ENCODE results near the gene HTT. TPM values are rescaled to one million over a fixed set of nuclear protein-coding genes. Genes with fewer than 3 reads are reported as not detected.
A peak's percentile ranks its signal among the peaks of the same experiment; 100 is the strongest.

HTT gene
- total RNA-seq, 6 experiments from 2014 or later: 25.5 to 37.8 (median 30.3) TPM

DNA sequence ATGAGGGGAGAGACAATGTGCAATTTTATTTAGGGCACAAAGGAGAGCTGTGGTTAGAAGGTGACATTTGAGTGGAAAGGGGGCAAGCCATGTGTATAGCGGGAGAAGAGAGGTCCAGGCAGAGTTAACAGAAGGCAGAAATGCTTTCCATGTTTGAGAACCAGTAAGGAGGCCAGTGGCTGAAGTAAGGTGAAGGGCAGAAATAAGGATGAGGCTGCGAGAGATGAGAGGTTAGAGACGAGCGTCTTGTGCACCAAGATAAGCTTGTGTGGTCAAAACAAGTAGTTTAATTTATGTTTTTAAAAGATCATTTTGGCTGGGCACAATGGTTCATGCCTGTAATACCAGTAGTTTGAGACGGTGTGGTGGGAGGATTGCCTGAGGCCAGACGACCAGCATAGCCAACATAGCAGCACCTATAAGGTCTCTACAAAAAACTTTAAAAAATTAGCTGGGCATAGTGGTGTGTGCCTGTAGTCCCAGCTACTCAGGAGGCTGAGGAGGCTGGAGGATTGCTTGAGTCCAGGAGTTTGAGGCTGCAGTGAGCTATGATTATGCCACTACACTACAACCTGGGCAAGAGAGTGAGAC lies 8.5 kb downstream of the HTT start:
- DNase-seq: no peak
- Histone ChIP-seq H3K27ac (no peak overlapping the region), H3K4me1 (peaks cover 0 to 24% (median 4%) of the 10 kb centered on the region in 4 donors), H3K9me3 (no peaks in the 10 kb centered on the region), H3K36me3 (no peaks in the 10 kb centered on the region), H3K4me3 (no peak overlapping the region), H3K27me3 (no peaks in the 10 kb centered on the region)
- TF ChIP-seq POLR2A (IDR thresholded peaks at IDR 0.05): no peak
- TF ChIP-seq, protein P1, sequence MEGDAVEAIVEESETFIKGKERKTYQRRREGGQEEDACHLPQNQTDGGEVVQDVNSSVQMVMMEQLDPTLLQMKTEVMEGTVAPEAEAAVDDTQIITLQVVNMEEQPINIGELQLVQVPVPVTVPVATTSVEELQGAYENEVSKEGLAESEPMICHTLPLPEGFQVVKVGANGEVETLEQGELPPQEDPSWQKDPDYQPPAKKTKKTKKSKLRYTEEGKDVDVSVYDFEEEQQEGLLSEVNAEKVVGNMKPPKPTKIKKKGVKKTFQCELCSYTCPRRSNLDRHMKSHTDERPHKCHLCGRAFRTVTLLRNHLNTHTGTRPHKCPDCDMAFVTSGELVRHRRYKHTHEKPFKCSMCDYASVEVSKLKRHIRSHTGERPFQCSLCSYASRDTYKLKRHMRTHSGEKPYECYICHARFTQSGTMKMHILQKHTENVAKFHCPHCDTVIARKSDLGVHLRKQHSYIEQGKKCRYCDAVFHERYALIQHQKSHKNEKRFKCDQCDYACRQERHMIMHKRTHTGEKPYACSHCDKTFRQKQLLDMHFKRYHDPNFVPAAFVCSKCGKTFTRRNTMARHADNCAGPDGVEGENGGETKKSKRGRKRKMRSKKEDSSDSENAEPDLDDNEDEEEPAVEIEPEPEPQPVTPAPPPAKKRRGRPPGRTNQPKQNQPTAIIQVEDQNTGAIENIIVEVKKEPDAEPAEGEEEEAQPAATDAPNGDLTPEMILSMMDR (IDR thresholded peaks at IDR 0.05): no peak
- no peak for ATAC-seq
- 81% methylated on average over 6 of the region's 6 CpGs for WGBS (ENCODE audit: insufficient coverage, low coverage, low lambda C conversion rate, missing lambda C conversion rate)
- intact Hi-C loops (cut with DNase I): no loop called here

DNA sequence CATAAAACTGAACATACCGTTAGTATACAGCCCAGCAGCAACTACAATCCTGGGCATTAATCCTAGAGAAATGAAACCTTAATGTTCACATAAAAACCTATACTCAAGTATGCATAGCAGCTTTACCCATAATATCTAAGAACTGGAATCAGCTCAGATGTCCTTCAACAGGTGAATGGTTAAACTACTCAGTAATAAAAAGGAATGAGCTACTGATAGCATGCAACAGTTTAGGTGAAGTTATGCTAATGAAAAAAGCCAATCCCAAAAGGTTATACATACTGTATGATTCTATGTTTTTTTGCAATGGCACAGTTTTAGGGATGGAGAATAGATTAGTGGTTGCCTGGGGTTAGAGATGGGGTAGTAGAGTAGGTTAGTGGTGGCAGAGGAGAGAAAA lies 9.3 kb downstream of the HTT start:
- intact Hi-C loops (cut with DNase I): no loop called here
- Histone ChIP-seq H3K9me3 (no peaks in the 10 kb centered on the region), H3K36me3 (no peaks in the 10 kb centered on the region), H3K4me3 (no peak overlapping the region), H3K27me3 (no peaks in the 10 kb centered on the region), H3K4me1 (peaks cover 0 to 23% (median 4%) of the 10 kb centered on the region in 4 donors), H3K27ac (no peak overlapping the region)
- DNase-seq (no peak), ATAC-seq (no peak)
- TF ChIP-seq, protein P1 (IDR thresholded peaks at IDR 0.05): no peak
- no peak for TF ChIP-seq POLR2A (IDR thresholded peaks at IDR 0.05)
- 9% methylated on average over 1 of the region's 1 CpG for WGBS (ENCODE audit: insufficient coverage, low coverage, low lambda C conversion rate, missing lambda C conversion rate)

DNA sequence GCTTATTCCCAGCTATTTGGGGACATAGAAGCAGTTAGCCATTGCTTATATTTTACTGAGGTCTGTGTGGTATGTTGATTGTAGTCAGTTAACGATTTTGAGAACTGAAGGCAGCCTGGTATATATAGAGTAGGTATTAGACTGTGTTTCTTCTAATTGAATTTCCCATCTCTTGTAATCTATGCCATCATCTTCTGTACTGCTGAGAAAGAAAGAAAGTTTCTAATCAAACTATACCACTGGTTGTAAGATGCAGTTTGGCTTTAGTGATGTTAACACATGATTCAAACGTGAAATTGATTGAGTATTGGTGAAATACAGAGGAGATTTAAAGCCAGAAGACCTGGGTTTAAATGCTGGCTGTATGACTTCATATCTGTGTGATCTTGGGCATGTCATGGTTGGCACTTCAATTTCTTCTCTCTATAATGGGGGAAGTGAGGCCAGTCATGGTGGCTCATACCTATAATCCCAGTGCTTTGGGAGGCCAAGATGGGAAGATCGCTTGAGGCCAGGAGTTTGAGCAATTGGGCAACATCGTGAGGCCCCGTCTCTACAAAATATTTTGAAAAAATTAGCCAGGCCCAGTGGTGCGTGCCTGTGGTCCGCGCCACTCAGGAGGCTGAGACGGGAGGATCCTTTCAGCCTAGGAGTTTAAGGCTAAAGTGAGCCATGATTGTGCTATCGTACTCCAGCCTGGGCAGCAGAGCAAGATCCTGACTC lies 11.6 kb downstream of the HTT start:
- Histone ChIP-seq H3K4me3 (no peak overlapping the region), H3K27ac (peak overlapping the region in 1 of 3 donors; percentile 58), H3K9me3 (no peaks in the 10 kb centered on the region), H3K27me3 (no peaks in the 10 kb centered on the region), H3K4me1 (peaks cover 0 to 23% (median 4%) of the 10 kb centered on the region in 4 donors), H3K36me3 (no peaks in the 10 kb centered on the region)
- 84% methylated on average over 7 of the region's 10 CpGs for WGBS (ENCODE audit: insufficient coverage, low coverage, low lambda C conversion rate, missing lambda C conversion rate)
- ATAC-seq (no peak), DNase-seq (no peak)
- intact Hi-C loops (cut with DNase I): no loop called here
- TF ChIP-seq POLR2A (IDR thresholded peaks at IDR 0.05): no peak
- TF ChIP-seq, protein P1 (IDR thresholded peaks at IDR 0.05): no peak

DNA sequence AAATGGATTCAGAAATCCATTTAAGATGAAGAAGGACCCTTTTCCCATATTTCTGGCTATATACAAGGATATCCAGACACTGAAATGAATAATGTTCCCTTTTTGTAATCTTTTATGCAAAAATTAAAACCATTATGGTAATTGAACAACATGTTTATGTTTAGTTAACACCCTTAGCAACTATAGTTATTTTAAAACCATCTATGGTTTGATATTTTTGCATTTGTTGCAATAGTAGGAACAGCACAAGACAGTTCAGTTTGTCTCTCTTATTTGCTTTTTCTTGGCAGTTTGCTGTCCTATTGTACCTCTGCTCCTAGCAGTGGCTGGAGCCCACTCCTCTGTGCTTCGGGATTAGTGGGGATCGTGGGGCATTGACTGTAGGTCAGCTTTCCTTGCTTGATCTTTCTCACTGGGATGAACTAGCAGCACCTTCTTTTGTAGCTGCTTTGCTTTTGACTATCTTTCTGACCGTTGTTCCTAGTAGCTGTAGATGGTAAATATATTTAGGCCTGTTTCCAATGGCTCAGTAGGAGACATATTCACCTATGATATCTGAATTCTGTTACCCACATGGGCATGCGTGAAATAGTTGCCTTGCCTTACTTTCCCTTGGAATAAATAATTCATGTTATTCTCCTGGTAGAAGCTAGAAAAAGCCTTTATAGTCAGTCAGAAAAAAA lies 12.8 kb downstream of the HTT start:
- 35% methylated on average over 4 of the region's 4 CpGs for WGBS (ENCODE audit: insufficient coverage, low coverage, low lambda C conversion rate, missing lambda C conversion rate)
- Histone ChIP-seq H3K36me3 (no peaks in the 10 kb centered on the region), H3K4me1 (peaks cover 0 to 33% (median 4%) of the 10 kb centered on the region in 4 donors), H3K27me3 (no peaks in the 10 kb centered on the region), H3K4me3 (no peak overlapping the region), H3K27ac (peak overlapping the region in 2 of 3 donors; percentile 41 to 58), H3K9me3 (no peaks in the 10 kb centered on the region)
- intact Hi-C loops (cut with DNase I): no loop called here
- peak; percentile 27 to 68 (median 53) for ATAC-seq
- TF ChIP-seq, protein P1 (IDR thresholded peaks at IDR 0.05): no peak
- no peak for TF ChIP-seq POLR2A (IDR thresholded peaks at IDR 0.05)
- DNase-seq: no peak
